ENCODE results near the gene TM7SF2.

GRCh38 chr11:65156926-65157325 lies 45.3 kb downstream of the TM7SF2 start:
- TF ChIP-seq CTCF (conservative IDR thresholded peaks at IDR 0.05; ENCODE audit: low read depth, low read length): no peak
- TF ChIP-seq EZH2 (IDR thresholded peaks at IDR 0.05; ENCODE audit: borderline replicate concordance, low read depth, low read length, poor library complexity, severe bottlenecking): no peak
